Astrocyte of the cerebellum (primary cell): ENCODE data around the gene SLX1A.
"Not testable (repeated sequence)": the region's sequence is repeated elsewhere in the genome, so short reads cannot be mapped to it uniquely, and the experiment has no call there.

Experiments
- DNase-seq: peaks from one replicate; pipeline ENCODE4 v3.0.0-alpha.2; 2011; ENCODE audit warnings: low read depth
- H3K4me3 ChIP-seq: 2 replicates; pipeline ENCODE4 v1.5.1; 2011; ENCODE audit warnings: mild to moderate bottlenecking, low read depth, low read length, moderate library complexity
- CTCF ChIP-seq: IDR thresholded peaks from 2 replicates; pipeline ENCODE4 v1.5.1; 2012; ENCODE audit warnings: low read length, low read depth, moderate library complexity, mild to moderate bottlenecking; ENCODE audit errors: missing control alignments
- in situ Hi-C: cut with HindIII; loops from 2 replicates; pipeline ENCODE4 v1.10.0; 2017; ENCODE audit warnings: low sequenced_read_pairs

The SLX1A gene

GRCh38 chr16:30193615-30194014, at the start of gene SLX1A, which contains the start of gene BOLA2B:
Gene SLX1A (plus strand): TSS chr16:30193875. CDS start chr16:30194085, 210 bp downstream.
Gene BOLA2B (minus strand): TSS chr16:30193666. CDS start chr16:30193595, 71 bp downstream.
- in situ Hi-C loops, DNase-seq: not testable (repeated sequence)
- peak within 1 kb of the TSS; percentile 34 for H3K4me3 ChIP-seq

- in situ Hi-C loops = no loop called here
- no peak for TF ChIP-seq CTCF
- H3K4me3 ChIP-seq = no peak overlapping the region
- DNase-seq = no peak
Measured at GRCh38 chr16:30144017-30144416, 49.7 kb upstream of the SLX1A start.

- no peak for DNase-seq
- no peak for TF ChIP-seq CTCF
- in situ Hi-C loops = no loop called here
- H3K4me3 ChIP-seq = no peak overlapping the region
Measured at GRCh38 chr16:30144917-30145316, 48.8 kb upstream of the SLX1A start.

GRCh38 chr16:30145657-30146056, 48.0 kb upstream of the SLX1A start:
- DNase-seq = no peak
- in situ Hi-C loops = no loop called here
- TF ChIP-seq CTCF = no peak
- H3K4me3 ChIP-seq = no peak overlapping the region

GRCh38 chr16:30147843-30148510, 45.7 kb upstream of the SLX1A start:
- in situ Hi-C loops = no loop called here
- no peak for TF ChIP-seq CTCF
- no peak for DNase-seq
- no peak overlapping the region for H3K4me3 ChIP-seq

GRCh38 chr16:30149250-30149930, 44.3 kb upstream of the SLX1A start:
- TF ChIP-seq CTCF = no peak
- in situ Hi-C loops = no loop called here
- H3K4me3 ChIP-seq = no peak overlapping the region
- no peak for DNase-seq

- no peak overlapping the region for H3K4me3 ChIP-seq
- no peak for TF ChIP-seq CTCF
- no peak for DNase-seq
- in situ Hi-C loops = no loop called here
Measured at GRCh38 chr16:30151091-30151490, 42.6 kb upstream of the SLX1A start.
